Keratinocyte (primary cell): ENCODE measurements around the gene NPPC. TPM values are rescaled to one million over a fixed set of nuclear protein-coding genes. Genes with fewer than 3 reads are reported as not detected.

Experiments
- DNase-seq: peaks from one replicate; pipeline ENCODE4 v3.0.0-alpha.2; 2011; ENCODE audit warnings: low read depth, missing footprints, low spot score
- FAIRE-seq: peaks from 2 replicates; lab custom pipeline; 2011; peaks lifted over from hg19 to GRCh38; lab: Jason Lieb, UNC
- H2AFZ ChIP-seq: 2 replicates; pipeline ENCODE4 v1.6.0; 2012; ENCODE audit warnings: low read length, control low read depth, inconsistent platforms; ENCODE audit not compliant: control insufficient read depth
- H3K27ac ChIP-seq: 2 replicates; pipeline ENCODE4 v1.5.1; 2011; ENCODE audit warnings: low read length; ENCODE audit not compliant: control insufficient read depth, insufficient read depth
- H3K27me3 ChIP-seq: 3 replicates; pipeline ENCODE4 v1.6.0; 2011; ENCODE audit warnings: low read length; ENCODE audit not compliant: control insufficient read depth, insufficient read depth; ENCODE audit errors: extremely low read depth
- H3K36me3 ChIP-seq, 2 experiments: 2 replicates in 1 of 2; 3 replicates in 1 of 2; pipeline ENCODE4 v1.5.1; 2011; ENCODE audit warnings: low read length in 2 of 2, mild to moderate bottlenecking in 1 of 2; ENCODE audit not compliant: control insufficient read depth in 2 of 2, insufficient read depth in 2 of 2; ENCODE audit errors: extremely low read depth in 1 of 2
- H3K4me1 ChIP-seq: 3 replicates; pipeline ENCODE4 v1.5.1; 2011; ENCODE audit warnings: low read length; ENCODE audit not compliant: control insufficient read depth, insufficient read depth; ENCODE audit errors: extremely low read depth
- H3K4me2 ChIP-seq: 3 replicates; pipeline ENCODE4 v1.6.0; 2011; ENCODE audit warnings: low read depth, low read length; ENCODE audit not compliant: control insufficient read depth, insufficient read depth; ENCODE audit errors: extremely low read depth
- H3K4me3 ChIP-seq, 3 experiments: fragments of 200-600 bp in 1 of 3; sonication (generic) in 1 of 3; 2 replicates in 2 of 3; 3 replicates in 1 of 3; pipeline ENCODE4 v1.5.1; 2011 to 2016; ENCODE audit warnings: low read length in 3 of 3, mild to moderate bottlenecking in 3 of 3, control low read depth in 2 of 3, inconsistent platforms in 1 of 3, low read depth in 1 of 3, mixed read lengths in 1 of 3, mixed run types in 1 of 3, moderate library complexity in 1 of 3; ENCODE audit not compliant: control insufficient read depth in 2 of 3, insufficient read depth in 2 of 3; ENCODE audit errors: extremely low read depth in 1 of 3
- H3K79me2 ChIP-seq: 2 replicates; pipeline ENCODE4 v1.6.0; 2012; ENCODE audit warnings: low read length; ENCODE audit not compliant: control insufficient read depth, insufficient read depth
- H3K9ac ChIP-seq: 3 replicates; pipeline ENCODE4 v1.6.0; 2011; ENCODE audit warnings: low read length; ENCODE audit not compliant: control insufficient read depth, insufficient read depth; ENCODE audit errors: extremely low read depth
- H3K9me1 ChIP-seq: 3 replicates; pipeline ENCODE4 v1.6.0; 2011; ENCODE audit warnings: low read length; ENCODE audit not compliant: control insufficient read depth, insufficient read depth; ENCODE audit errors: extremely low read depth
- H3K9me3 ChIP-seq: 2 replicates; pipeline ENCODE4 v1.5.1; 2012; ENCODE audit warnings: low read depth, low read length; ENCODE audit not compliant: control insufficient read depth
- H4K20me1 ChIP-seq: 3 replicates; pipeline ENCODE4 v1.6.0; 2011; ENCODE audit warnings: low read length; ENCODE audit not compliant: control insufficient read depth, insufficient read depth; ENCODE audit errors: extremely low read depth
- CTCF ChIP-seq, 3 experiments: IDR thresholded peaks in 1 of 3; conservative IDR thresholded peaks in 1 of 3; optimal IDR thresholded peaks in 1 of 3; 2 replicates in 2 of 3; 3 replicates in 1 of 3; pipeline versions ENCODE3 to v1.5.1; 2011; ENCODE audit warnings: low read length in 3 of 3, mild to moderate bottlenecking in 3 of 3, moderate library complexity in 2 of 3, control low read depth in 1 of 3, inconsistent platforms in 1 of 3; ENCODE audit not compliant: insufficient read depth in 2 of 3; ENCODE audit errors: extremely low read depth in 1 of 3
- EZH2 ChIP-seq: IDR thresholded peaks from one replicate; pipeline ENCODE4 v1.6.1; 2012; ENCODE audit warnings: inconsistent platforms, mild to moderate bottlenecking, low read length, moderate library complexity
- dilution Hi-C: fragments of 300-500 bp; cut with MboI; formaldehyde crosslinking; loops from one replicate; pipeline ENCODE4 v1.7.0; 2020; ENCODE audit warnings: low sequenced_read_pairs; ENCODE audit not compliant: extremely low pct_ligation_motif_present
- polyA plus RNA-seq, 5 experiments: library from polyadenylated mRNA; depleted of rRNA in 3 of 5; stranded (reverse) in 3 of 5; stranded (forward) in 1 of 5; unstranded in 1 of 5; fragments of >200 nt; gene quantifications; 1 replicate in 1 of 5; 2 replicates in 3 of 5; 3 replicates in 1 of 5; pipeline versions ENCODE4 v1.2.1 to v1.2.3, GENCODE V29; 2011 to 2012; ENCODE audit warnings: missing spikeins in 2 of 5, low read depth in 1 of 5, low replicate concordance in 1 of 5

NPPC gene
- polyA plus RNA-seq, 1 donor (not counting 4 experiments of a cell fraction or from before 2014, with no cell fraction given) = not detected

GRCh38 chr2:231946241-231946814, 20.1 kb upstream of the NPPC start:
- H3K9me1 ChIP-seq = no peaks in the 10 kb centered on the region
- H3K9me3 ChIP-seq = no peaks in the 10 kb centered on the region
- peaks cover 6% of the 10 kb centered on the region for H3K27me3 ChIP-seq
- H3K4me3 ChIP-seq = no peak overlapping the region
- H3K27ac ChIP-seq = no peak overlapping the region
- FAIRE-seq (no peak), DNase-seq (no peak)
- no peak overlapping the region for H2AFZ ChIP-seq
- H4K20me1 ChIP-seq = no peaks in the 10 kb centered on the region
- no peaks in the 10 kb centered on the region for H3K36me3 ChIP-seq
- no peak overlapping the region for H3K4me2 ChIP-seq
- TF ChIP-seq EZH2 = no peak
- TF ChIP-seq CTCF (optimal IDR thresholded peaks at IDR 0.05 in 1 of 3, IDR thresholded peaks at IDR 0.05 in 1 of 3, conservative IDR thresholded peaks at IDR 0.05 in 1 of 3; ENCODE audit: extremely low read depth in 1 of 3, insufficient read depth in 2 of 3, low read length in 3 of 3) = no peak
- no peak overlapping the region for H3K9ac ChIP-seq
- H3K79me2 ChIP-seq = no peaks in the 10 kb centered on the region
- dilution Hi-C loops = no loop called here
- no peaks in the 10 kb centered on the region for H3K4me1 ChIP-seq

- Histone ChIP-seq H3K4me3 (no peak overlapping the region), H3K9ac (no peak overlapping the region), H3K36me3 (no peaks in the 10 kb centered on the region), H4K20me1 (no peaks in the 10 kb centered on the region), H3K27me3 (peaks cover 6% of the 10 kb centered on the region), H3K4me2 (no peak overlapping the region), H3K79me2 (no peaks in the 10 kb centered on the region), H2AFZ (no peak overlapping the region), H3K9me1 (no peaks in the 10 kb centered on the region), H3K9me3 (no peaks in the 10 kb centered on the region), H3K27ac (no peak overlapping the region), H3K4me1 (no peaks in the 10 kb centered on the region)
- no peak for DNase-seq
- FAIRE-seq = no peak
- dilution Hi-C loops = no loop called here
- TF ChIP-seq CTCF (optimal IDR thresholded peaks at IDR 0.05 in 1 of 3, IDR thresholded peaks at IDR 0.05 in 1 of 3, conservative IDR thresholded peaks at IDR 0.05 in 1 of 3; ENCODE audit: extremely low read depth in 1 of 3, insufficient read depth in 2 of 3, low read length in 3 of 3) = no peak
Observed at GRCh38 chr2:231942180-231942579, 16.0 kb upstream of the NPPC start.
